ENCODE results near the gene CYB561. TPM values are rescaled to one million over a fixed set of nuclear protein-coding genes. Genes with fewer than 3 reads are reported as not detected.

CYB561 gene
- total RNA-seq, 1 donor from 2014 or later, result 23.0 TPM

GRCh38 chr17:63447471-63448009 lies 1.4 kb upstream of the CYB561 start:
- TF ChIP-seq CTCF (IDR thresholded peaks at IDR 0.05), result no peak
- Histone ChIP-seq H3K27ac (peak overlapping the region; percentile 14 to 79), H3K36me3 (no peaks in the 10 kb centered on the region), H3K4me1 (peaks cover 8 to 9% of the 10 kb centered on the region in 2 donors), H3K4me3 (peak overlapping the region in 1 of 2 donors; percentile 82), H3K9me3 (no peaks in the 10 kb centered on the region), H3K27me3 (no peaks in the 10 kb centered on the region)
- DNase-seq (ENCODE audit: low spot score in 2 of 2), result no peak
- intact Hi-C loops (cut with DNase I), result loop anchor here (5.0 kb wide), 1 partner anchor 175 kb away; the partner anchor contains the start of gene MAP3K3

- Histone ChIP-seq H3K4me3 (peak overlapping the region; percentile 75 to 82), H3K36me3 (no peaks in the 10 kb centered on the region), H3K9me3 (no peaks in the 10 kb centered on the region), H3K4me1 (peaks cover 8 to 9% of the 10 kb centered on the region in 2 donors), H3K27ac (peak overlapping the region; percentile 14 to 79), H3K27me3 (no peaks in the 10 kb centered on the region)
- DNase-seq (ENCODE audit: low spot score in 2 of 2), result peak in 1 of 2 donors; percentile 84
- TF ChIP-seq CTCF (IDR thresholded peaks at IDR 0.05), result peak in 1 of 3 experiments; percentile 36
- intact Hi-C loops (cut with DNase I), result loop anchor here (1.0 to 5.0 kb wide), 2 partner anchors 103 to 175 kb away; partner anchors contain the start of genes DCAF7 and MAP3K3
Measured at GRCh38 chr17:63446753-63447470, 806 bp upstream of the CYB561 start.

- no peak for TF ChIP-seq CTCF (IDR thresholded peaks at IDR 0.05)
- Histone ChIP-seq H3K27me3 (no peaks in the 10 kb centered on the region), H3K4me1 (peaks cover 8 to 9% of the 10 kb centered on the region in 2 donors), H3K4me3 (peak overlapping the region; percentile 75 to 82), H3K9me3 (no peaks in the 10 kb centered on the region), H3K36me3 (no peaks in the 10 kb centered on the region), H3K27ac (peak overlapping the region; percentile 14 to 79)
- intact Hi-C loops (cut with DNase I), result loop anchor here (5.0 kb wide), 1 partner anchor 177 kb away; the partner anchor contains the start of gene MAP3K3
- no peak for DNase-seq (ENCODE audit: low spot score in 2 of 2)
Measured at GRCh38 chr17:63445571-63445953, 544 bp downstream of the CYB561 start.

GRCh38 chr17:63445065-63445464 lies 1.0 kb downstream of the CYB561 start:
- Histone ChIP-seq H3K27me3 (no peaks in the 10 kb centered on the region), H3K4me3 (peak overlapping the region; percentile 75 to 82), H3K27ac (no peak overlapping the region), H3K4me1 (peaks cover 8 to 9% of the 10 kb centered on the region in 2 donors), H3K9me3 (no peaks in the 10 kb centered on the region), H3K36me3 (no peaks in the 10 kb centered on the region)
- intact Hi-C loops (cut with DNase I), result loop anchor here (5.0 kb wide), 1 partner anchor 177 kb away; the partner anchor contains the start of gene MAP3K3
- no peak for DNase-seq (ENCODE audit: low spot score in 2 of 2)
- TF ChIP-seq CTCF (IDR thresholded peaks at IDR 0.05), result no peak

GRCh38 chr17:63444457-63444856 lies 1.6 kb downstream of the CYB561 start:
- no peak overlapping the region for H3K4me3 ChIP-seq
- no peak for TF ChIP-seq CTCF (IDR thresholded peaks at IDR 0.05)
- intact Hi-C loops (cut with DNase I), result no loop called here
- H3K27me3 ChIP-seq, result no peaks in the 10 kb centered on the region
- H3K27ac ChIP-seq, result no peak overlapping the region
- no peaks in the 10 kb centered on the region for H3K36me3 ChIP-seq
- H3K4me1 ChIP-seq, result peaks cover 8 to 9% of the 10 kb centered on the region in 2 donors
- no peak for DNase-seq (ENCODE audit: low spot score in 2 of 2)
- H3K9me3 ChIP-seq, result no peaks in the 10 kb centered on the region
